Suprapubic skin (tissue), 4 donors: ENCODE results near the gene SLC6A19.

Experiments used
- POLR2A ChIP-seq, 2 donors: fragments of 450-650 bp; IDR thresholded peaks; one replicate each; pipeline ENCODE4 v1.6.1; 2017; ENCODE audit warnings: antibody characterized with exemption in 2 of 2, mild to moderate bottlenecking in 2 of 2, moderate library complexity in 2 of 2
- POLR2AphosphoS5 ChIP-seq, 3 donors: sonication (generic); formaldehyde crosslinking; IDR thresholded peaks; one replicate each; pipeline ENCODE4 v1.6.1; 2017; ENCODE audit warnings: antibody characterized with exemption in 3 of 3
- TF ChIP-seq, protein P1 (sequence below), 2 donors: fragments of 200-600 bp in 1 of 2; fragments of 450-650 bp in 1 of 2; sonication (generic) in 1 of 2; IDR thresholded peaks; one replicate each; pipeline ENCODE4 v1.5.1; 2016 to 2019; ENCODE audit warnings: antibody characterized with exemption in 2 of 2, mild to moderate bottlenecking in 1 of 2, moderate library complexity in 1 of 2

DNA sequence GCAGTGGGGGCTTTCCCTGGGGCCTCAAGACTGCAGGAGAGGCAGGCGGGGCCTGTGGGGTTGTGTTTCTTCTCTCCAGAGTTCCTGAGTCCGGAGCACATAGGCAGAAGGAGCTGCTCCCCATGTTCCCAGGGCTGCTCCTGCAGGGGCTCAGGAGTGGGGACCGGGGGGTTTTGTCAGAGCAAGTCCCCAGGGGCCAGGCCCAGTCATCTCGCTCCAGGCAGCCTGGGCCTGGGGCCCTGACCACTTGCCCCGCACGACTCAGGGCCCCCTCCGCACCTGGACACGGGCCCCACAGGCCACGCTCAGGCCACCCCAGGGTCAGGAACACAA, 22.0 kb upstream of the SLC6A19 start:
- TF ChIP-seq, protein P1, sequence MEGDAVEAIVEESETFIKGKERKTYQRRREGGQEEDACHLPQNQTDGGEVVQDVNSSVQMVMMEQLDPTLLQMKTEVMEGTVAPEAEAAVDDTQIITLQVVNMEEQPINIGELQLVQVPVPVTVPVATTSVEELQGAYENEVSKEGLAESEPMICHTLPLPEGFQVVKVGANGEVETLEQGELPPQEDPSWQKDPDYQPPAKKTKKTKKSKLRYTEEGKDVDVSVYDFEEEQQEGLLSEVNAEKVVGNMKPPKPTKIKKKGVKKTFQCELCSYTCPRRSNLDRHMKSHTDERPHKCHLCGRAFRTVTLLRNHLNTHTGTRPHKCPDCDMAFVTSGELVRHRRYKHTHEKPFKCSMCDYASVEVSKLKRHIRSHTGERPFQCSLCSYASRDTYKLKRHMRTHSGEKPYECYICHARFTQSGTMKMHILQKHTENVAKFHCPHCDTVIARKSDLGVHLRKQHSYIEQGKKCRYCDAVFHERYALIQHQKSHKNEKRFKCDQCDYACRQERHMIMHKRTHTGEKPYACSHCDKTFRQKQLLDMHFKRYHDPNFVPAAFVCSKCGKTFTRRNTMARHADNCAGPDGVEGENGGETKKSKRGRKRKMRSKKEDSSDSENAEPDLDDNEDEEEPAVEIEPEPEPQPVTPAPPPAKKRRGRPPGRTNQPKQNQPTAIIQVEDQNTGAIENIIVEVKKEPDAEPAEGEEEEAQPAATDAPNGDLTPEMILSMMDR (IDR thresholded peaks at IDR 0.05), result no peak
- TF ChIP-seq POLR2A (IDR thresholded peaks at IDR 0.05) (no peak), POLR2AphosphoS5 (IDR thresholded peaks at IDR 0.05) (no peak)
